GM19240 (cell line): ENCODE measurements around the gene HMG20B.
"Not testable (repeated sequence)": the region's sequence is repeated elsewhere in the genome, so short reads cannot be mapped to it uniquely, and the experiment has no call there.

Source experiments
- DNase-seq: peaks from one replicate; pipeline ENCODE4 v3.0.0; 2011; ENCODE audit warnings: low spot score; ENCODE audit not compliant: insufficient read length

HMG20B gene

DNA sequence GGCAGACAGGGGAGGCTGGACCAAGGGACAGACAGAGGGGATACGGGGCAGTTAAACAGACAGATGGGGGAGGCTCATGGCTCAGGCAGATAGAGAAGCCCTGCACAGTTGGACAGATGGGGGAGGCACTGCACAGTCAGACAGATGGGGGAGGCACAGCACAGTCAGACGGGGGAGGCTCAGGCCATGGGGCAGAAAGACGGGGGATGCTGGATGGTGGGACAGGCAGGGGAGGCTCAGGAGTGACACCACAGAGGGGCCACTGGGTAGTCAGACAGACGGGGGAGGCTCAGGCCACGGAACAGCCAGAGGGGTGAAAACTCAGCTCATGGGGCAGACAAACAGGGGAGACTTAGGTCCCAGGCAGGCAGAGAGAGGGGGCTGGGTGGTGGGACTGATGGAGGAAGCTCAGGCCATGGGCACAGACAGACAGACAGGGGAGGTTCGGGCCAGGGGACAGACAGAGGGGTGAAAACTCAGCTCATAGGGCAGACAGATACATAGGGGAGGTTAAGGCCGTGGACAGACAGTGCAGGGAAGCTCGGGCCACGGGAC lies 16.2 kb upstream of the HMG20B start:
- DNase-seq, result no peak

DNA sequence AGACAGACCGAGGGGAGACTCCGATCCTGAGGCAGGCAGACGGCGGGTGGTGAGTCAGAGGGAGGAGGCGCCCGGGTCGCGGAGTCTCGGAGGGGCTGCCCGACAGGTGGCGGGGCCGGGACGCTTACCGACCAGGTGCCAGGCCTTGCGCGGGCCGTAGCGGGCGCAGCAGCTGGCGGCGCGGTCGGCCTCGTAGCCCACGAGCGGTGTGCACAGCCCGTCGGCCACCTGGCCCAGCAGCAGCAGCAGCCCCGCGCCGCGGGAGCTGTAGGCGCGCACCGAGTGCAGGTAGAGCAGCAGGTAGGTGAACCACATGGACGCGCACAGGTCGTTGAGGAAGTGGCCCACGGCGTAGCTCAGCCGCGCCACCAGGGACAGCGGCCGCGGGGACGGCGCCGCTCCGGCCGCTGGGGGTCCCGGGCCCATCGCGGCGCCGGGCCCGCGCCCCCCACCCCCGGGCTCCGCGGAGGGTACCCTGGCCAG lies 15.7 kb upstream of the HMG20B start:
- DNase-seq, result no peak

DNA sequence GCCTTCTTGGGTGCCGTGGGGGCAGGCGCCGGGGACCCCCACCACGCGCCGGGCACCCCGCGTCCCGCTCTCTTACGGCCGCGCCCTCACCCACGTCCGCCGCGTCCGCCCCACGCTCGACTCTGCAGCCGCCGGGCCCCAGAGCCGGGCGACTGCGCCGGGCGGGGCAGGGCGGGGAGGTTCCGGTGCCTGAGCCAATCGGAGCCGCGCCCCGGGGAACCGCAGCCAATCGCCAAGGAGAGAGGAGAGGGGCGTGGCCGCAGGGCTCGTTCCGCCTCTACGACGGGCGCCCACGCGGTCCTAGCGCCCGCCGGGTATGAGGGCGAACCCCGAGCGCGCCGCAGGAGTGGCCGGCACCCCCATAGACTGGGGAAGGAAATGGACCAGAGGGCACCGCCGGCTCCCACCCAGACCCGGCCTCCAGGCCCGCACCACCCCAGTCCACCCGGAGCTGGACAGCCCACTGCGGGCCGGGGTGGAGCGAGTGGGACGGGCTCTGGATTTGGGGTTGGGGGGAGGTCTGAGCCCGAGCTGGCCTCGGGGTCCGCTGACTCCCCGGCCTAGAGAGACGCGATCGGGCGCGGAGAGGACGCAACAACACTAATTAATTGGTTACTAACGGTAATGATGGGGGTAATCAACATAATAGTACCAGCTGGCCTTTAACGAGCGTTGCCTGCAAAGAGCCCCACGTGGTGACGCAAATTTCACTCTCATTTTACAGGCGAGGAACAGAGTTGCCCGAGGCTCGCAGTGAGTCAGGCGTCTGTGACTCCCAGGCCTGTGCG lies 15.1 kb upstream of the HMG20B start, which contains the start of gene MFSD12:
Gene MFSD12 (minus strand): TSS at position 126 of the 788 bp plus-strand sequence. CDS start 183 bp downstream, outside the sequence.
- peak; percentile 99 for DNase-seq

DNA sequence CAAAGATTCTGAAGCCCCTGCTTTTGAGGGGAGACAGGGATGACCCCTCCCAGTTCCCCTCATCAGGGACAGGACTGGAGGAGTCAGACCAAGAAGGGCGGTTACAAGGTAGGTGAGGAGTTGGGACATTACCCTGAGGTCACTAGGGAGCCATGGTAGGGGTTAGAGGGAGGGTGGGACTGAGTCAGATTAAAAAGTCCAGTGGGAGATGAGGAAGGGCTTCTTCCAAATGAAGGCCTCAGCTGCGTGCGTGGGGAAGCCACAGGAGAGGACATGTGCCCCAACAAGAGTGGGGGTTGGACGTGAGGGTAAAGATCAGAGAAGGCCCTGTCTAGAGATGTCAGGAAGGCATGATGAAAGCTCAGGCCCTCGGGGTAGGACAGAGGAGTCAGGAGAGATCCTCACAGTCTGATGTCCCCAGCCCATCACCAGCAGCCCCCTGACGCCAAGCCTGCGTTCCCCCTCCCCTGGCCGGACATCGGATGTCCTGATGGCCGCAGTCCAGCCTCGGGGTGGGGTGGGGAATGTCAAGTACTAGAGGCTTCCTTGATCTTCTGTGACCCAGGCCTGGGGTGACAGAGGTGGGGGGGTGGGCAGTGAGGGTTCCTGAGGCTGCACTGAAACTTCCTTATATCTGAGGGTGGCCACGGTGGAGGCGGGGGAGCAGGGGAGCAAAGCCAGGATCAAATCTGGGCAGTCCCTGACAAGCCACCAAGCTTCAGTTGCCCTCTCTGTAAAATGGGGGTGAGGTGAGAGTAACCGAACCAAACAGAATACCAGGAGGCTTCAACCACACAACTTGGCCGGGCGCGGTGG lies 8.8 kb upstream of the HMG20B start:
- no peak for DNase-seq

DNA sequence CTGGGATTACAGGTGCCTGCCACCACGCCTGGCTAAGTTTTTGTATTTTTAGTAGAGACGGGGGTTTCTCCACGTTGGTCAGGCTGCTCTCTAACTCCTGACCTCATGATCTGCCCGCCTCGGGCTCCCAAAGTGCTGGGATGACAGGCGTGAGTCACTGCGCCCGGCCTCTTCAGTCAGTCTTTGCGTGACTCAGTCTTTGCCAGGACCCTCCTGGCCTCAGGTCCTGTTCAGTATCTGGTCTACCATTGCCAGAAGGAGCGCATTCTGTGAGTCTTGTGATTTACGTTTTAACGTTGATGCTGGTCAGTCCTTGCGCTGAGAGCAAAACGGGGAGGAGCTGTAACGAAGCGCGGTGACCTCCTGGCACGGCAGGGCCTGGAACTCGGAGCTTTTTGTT lies 7.6 kb upstream of the HMG20B start:
- no peak for DNase-seq

DNA sequence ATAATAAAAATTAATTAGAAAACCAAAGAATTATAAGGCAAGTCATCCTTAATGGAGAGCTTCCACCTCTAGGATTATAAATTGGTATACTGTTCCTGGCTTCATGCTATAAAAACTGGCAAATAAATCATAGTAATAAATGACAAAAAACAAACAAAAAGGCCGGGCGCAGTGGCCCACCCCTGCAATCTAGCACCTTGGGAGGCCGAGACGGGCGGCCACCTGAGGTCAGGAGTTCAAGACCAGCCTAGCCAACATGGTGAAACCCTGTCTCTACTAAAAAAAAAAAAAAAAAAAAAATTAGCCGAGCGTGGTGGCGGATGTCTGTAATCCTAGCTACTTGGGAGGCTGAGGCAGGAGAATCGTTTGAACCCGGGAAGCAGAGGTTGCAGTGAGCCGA lies 2.7 kb upstream of the HMG20B start:
- DNase-seq, result not testable (repeated sequence)

DNA sequence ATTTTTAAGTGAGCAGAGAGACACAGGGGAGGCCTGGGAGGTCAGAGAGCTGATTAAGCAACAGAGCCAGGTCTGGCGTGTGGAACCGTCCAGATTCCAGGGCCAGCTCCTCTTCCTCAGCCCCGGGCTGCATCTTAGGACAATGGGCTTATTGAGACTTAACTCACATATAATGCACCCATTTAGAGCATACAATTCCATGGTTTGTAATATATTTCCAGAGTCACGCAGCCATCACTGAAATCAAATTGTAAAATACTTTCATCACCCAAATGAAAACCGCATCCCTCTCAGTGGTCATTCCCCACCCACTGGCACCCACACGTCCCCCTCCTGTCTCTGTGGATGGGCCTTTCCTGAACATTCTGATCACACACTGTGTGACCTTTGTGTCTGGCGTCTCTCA lies 2.1 kb upstream of the HMG20B start:
- no peak for DNase-seq

DNA sequence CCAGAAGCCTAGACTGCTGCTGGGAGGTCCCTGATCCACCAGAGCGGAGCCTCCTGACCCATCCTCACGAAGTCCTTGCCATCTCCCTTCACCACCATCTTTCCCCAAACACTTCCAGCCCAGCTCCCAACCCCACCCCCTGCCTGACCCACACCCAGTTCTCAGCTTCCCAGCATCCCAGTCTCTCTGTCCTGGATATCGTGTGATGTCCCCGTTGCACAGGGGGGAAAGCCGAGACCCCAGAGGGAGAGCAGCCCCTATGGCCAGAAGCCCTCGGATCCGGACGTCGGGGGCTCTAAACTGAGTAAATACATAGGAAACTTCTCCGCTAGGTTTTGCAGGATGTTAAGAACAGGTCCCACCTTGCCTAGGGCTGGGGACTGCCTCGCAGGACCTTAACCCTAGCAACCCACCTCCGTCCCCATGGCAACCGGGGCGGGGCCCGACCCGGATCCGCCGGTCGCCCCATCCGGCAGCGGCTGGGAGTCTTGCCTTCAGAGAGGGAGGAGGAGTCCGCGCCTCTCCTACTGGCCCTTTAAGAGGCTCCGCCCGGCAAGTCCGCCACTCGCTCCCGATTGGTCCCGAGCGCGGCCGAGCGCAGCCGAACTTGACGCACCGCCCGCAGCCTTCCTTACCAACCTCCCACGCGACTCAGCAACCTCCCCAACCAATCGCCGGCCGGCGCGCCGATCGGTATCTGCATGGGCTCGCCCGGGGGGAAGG lies 451 bp upstream of the HMG20B start:
- peak; percentile 98 for DNase-seq

DNA sequence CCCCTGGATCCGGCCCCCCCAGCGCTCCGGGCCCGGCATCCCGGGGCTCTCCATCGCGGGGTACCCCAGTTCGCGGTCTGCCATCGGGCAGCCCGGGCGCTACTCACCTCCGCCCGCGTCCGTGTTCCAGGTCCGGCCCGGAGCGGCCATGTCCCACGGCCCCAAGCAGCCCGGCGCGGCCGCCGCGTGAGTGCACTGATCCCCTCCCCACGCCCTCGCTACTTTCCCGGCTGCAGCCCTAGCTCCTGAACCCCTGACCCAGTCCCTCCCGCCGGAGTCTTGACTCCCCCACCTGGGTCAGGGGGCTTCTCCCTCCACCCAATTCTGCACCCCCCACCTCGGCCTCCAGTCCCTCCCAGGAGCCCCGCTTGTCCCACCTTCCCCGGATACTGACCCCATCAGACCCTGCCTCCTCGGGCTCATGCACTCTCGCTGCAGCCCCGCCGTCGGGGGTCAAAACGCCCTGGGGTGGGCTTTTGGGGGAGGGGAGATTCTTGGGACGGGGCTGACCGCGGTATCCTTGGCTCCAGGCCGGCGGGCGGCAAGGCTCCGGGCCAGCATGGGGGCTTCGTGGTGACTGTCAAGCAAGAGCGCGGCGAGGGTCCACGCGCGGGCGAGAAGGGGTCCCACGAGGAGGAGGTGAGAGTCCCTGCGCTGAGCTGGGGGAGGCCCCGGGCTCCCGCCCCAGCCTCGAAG lies 566 bp downstream of the HMG20B start:
- DNase-seq, result no peak

DNA sequence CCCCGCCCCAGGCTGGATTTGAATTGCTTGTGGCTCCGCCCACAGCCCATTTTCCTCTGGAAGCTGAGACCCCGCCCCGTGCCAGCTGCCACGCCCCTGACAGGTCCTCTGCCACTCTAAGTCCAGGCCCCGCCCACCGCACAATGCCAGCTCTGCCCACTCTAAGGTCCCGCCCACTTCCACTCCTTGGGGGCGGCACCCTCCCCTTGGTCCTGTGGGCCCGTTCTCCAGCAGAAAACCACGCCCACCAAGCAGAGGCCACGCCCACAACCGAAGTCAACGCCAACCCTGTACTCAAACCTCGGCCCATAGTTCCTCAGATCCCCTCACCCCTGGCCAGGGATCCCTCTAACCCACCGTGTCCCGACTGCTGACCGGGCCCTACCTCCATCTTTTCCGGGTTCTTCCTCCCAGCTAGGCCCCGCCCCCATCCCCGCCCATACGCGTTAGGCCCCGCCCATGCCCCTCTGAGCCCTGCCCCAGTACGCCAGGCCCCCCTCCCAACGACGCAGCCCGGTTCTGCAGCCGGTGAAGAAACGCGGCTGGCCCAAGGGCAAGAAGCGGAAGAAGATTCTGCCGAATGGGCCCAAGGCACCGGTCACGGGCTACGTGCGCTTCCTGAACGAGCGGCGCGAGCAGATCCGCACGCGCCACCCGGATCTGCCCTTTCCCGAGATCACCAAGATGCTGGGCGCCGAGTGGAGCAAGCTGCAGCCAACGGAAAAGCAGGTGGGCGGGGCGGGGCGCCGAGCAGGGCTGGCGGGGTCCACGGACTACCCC lies 1.3 kb downstream of the HMG20B start:
- peak; percentile 79 for DNase-seq

DNA sequence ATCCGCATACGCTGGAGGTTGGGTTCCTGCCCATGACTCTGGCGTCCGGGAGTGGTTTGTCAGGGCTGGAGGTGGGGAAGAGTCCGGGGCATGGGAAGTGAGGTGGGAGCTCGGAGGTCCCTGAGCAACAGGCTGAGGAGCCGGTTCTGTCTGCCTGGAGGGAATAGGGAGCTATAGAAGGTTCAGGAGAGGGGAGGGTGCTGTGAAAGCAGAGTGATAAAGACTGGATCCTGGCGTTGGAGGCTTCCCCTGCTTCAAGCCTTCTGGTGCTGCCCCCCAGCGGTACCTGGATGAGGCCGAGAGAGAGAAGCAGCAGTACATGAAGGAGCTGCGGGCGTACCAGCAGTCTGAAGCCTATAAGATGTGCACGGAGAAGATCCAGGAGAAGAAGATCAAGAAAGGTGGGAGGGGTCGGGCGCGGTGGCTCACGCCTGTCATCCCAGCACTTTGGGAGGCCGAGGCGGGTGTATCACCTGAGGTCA lies 2.6 kb downstream of the HMG20B start:
- no peak for DNase-seq

DNA sequence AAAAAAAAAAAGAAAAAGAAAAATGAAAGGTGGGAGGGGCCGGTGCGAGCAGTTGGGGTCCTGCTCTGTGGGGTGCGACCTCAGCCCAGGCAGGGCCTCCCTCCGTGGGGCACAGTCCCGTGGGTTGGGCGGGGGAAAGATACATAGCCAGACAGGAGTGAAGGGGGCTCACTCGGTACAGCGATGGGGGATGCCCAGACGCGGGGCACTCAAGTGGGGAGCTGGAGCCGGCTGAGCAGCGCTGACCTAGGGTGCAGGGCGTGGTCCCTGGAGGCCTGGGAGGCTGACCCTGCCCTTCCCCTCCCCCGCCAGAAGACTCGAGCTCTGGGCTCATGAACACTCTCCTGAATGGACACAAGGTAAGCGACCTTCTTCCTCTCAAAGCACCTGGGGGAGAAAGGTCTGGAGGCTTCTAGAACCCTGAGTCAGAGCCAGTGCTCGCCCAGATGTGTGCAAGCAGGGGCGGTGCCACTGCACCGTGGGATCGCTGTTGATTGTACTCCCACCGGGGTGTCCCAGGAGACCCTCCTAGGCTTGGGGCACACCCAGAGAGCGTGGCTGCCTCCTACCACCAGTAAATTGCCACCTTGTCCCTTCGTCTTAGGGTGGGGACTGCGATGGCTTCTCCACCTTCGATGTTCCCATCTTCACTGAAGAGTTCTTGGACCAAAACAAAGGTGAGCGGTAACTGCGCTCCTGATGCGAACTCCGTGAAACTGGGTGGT lies 3.4 kb downstream of the HMG20B start:
- no peak for DNase-seq

DNA sequence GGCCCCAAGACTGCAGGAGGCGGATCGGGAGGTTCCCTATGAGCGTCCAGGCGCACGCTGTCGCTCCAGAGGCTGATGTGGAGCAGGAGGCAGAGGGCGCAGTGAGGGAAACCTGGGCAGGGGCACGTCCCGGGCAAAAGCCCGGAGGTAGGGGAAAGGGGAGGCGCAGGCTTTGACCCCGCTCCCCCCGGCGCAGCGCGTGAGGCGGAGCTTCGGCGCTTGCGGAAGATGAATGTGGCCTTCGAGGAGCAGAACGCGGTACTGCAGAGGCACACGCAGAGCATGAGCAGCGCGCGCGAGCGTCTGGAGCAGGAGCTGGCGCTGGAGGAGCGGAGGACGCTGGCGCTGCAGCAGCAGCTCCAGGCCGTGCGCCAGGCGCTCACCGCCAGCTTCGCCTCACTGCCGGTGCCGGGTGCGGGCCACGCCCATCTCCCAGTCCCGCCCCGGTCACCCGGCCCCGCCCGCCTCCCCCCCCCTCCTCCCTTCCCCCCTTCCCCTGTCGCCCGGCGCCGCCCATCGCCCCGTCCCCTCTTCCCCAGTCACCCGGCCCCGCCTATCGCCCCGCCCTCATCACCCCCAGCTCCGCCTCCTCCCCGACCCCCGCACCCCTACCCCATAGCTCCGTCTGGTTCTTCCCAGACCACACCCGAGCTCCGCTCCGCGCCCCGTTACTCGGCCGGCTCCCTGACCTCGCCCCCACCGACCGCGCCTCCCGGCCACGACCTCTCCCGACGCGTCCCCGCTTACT lies 4.1 kb downstream of the HMG20B start:
- no peak for DNase-seq

DNA sequence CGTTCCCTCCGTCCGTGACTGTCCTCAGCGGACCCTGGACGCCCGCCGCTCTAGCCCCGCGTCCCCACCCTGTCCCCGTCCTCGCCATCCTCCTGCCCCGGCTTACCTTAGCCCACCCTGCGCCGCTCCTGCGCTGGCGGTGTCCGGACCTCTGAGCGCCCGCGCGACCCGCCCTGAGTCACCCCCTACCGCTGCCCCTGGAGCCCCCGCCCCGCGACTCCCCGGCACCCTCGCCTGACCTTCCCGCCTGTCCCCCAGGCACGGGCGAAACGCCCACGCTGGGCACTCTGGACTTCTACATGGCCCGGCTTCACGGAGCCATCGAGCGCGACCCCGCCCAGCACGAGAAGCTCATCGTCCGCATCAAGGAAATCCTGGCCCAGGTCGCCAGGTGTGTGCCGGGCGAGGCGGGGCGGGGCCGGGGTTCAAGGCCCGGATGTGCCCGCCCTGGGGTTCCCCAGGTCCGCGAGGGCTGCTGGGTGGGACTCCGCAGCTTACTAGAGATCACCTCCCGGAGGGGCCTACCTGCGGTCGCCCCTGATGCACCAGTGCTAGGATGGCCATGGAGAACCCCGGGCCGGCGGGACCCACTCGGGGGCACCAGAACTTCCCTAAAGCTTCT lies 5.1 kb downstream of the HMG20B start:
- no peak for DNase-seq

DNA sequence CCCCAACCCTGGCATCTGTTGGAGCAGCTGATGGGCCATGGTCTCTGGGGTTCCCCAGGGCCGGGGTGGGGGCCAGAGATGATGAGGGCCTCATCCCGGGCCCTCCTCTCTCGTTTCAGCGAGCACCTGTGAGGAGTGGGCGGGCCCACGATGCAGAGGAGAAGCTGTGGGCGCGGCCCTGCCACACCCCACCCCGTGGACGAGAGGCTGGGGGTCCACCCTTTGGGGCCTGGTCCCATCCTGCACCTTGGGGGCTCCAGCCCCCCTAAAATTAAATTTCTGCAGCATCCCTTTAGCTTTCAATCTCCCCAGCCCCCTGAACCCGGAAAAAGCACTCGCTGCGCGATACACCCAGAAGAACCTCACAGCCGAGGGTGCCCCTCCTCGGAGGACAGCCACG lies 5.6 kb downstream of the HMG20B start:
- no peak for DNase-seq

DNA sequence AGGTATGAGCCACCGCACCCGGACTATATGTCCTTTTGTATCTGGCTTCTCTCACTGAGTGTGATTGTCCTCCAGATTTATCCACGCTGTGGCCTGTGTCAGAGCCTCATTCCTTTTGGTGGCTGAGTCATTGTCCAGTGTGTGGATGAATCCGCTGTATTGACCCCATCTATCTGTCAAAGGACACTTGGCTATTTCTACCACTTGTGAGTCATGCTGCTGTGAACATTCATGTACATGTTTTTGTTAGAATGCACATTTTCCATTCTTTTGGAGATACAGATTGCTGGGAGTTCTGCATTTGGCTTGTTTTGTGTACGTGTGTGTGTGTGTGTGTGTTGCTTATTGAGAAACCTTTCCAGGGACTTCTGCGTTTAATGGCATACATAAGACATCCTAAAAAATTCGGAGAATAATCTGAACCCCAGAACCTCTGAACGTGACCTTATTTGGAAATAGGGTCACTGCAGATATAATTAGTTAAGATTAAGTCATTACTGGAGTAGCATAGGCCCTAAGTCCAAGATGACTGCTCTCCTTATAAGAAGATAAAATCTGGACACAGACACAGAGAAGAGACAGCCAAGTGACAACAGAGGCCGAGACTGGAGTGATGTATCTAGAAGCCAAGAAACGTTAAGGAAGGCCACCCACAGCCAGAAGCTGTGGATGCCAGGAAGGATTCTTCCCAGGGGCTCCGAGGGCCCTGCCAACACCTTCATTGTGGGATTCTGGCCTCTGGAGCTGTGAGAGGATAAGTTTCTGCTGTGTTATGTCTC lies 7.6 kb downstream of the HMG20B start:
- DNase-seq, result no peak

DNA sequence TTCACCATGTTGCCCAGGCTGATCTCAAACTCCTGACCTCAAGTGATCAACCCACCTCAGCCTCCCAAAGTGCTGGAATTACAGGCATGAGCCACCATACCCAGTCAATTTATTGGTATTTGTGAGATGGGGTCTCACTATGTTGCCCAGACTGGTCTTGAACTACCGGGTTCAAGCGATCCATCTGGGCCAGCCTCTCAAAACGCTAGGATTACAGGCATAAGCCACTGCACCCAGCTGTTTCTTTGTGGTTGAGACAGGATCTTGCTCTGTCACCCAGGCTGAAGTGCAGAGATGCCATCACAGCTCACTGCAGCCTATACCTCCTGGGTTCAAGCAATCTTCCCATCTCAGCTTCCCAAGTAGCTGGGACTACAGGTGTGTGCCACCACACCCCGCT lies 9.0 kb downstream of the HMG20B start:
- not testable (repeated sequence) for DNase-seq
